Endothelial cell of umbilical vein (primary cell): ENCODE measurements around the gene HAUS3. TPM values are rescaled to one million over a fixed set of nuclear protein-coding genes. Genes with fewer than 3 reads are reported as not detected.

Experiments used
- BruUV-seq: library from RNA; stranded (reverse); fragments of 400-500 nt; replicated peaks from 2 replicates; lab custom pipeline; 2021; lab: Mats Ljungman, UMichigan
- CTCF ChIA-PET: fragments of 300-600, 350-600 bp; sonication (Branson Sonifier 250); formaldehyde crosslinking; loops from one replicate; lab custom pipeline; 2021; ENCODE audit warnings: antibody characterized with exemption, inconsistent platforms; lab: Charles Lee
- POLR2A ChIA-PET: fragments of 300-600, 350-600 bp; sonication (Branson Sonifier 250); formaldehyde crosslinking; loops from one replicate; lab custom pipeline; 2021; ENCODE audit warnings: antibody characterized with exemption, inconsistent platforms; lab: Charles Lee
- DNase-seq: peaks from one replicate; pipeline ENCODE4 v3.0.0-alpha.2; 2011; ENCODE audit warnings: low read depth, low spot score
- FAIRE-seq: peaks from 2 replicates; lab custom pipeline; 2011; peaks lifted over from hg19 to GRCh38; lab: Jason Lieb, UNC
- H2AFZ ChIP-seq: 2 replicates; pipeline ENCODE4 v1.6.0; 2012; ENCODE audit warnings: low read depth, low read length, control low read depth, inconsistent platforms
- H3K27ac ChIP-seq: 2 replicates; pipeline ENCODE4 v1.5.1; 2011; ENCODE audit warnings: low read depth, mild to moderate bottlenecking, control low read depth, low read length, moderate library complexity; ENCODE audit not compliant: insufficient read depth
- H3K27me3 ChIP-seq, 2 experiments: 2 replicates each; pipeline versions ENCODE4 v1.6.0 to v1.6.1; 2011; ENCODE audit warnings: low read length in 2 of 2, mixed read lengths in 1 of 2; ENCODE audit not compliant: control insufficient read depth in 2 of 2, insufficient read depth in 2 of 2
- H3K36me3 ChIP-seq, 2 experiments: 2 replicates in 1 of 2; 3 replicates in 1 of 2; pipeline ENCODE4 v1.5.1; 2011; ENCODE audit warnings: low read length in 2 of 2, mild to moderate bottlenecking in 1 of 2, moderate library complexity in 1 of 2; ENCODE audit not compliant: control insufficient read depth in 2 of 2, insufficient read depth in 2 of 2; ENCODE audit errors: extremely low read depth in 1 of 2
- H3K4me1 ChIP-seq: 3 replicates; pipeline ENCODE4 v1.5.1; 2011; ENCODE audit warnings: mild to moderate bottlenecking, low read length; ENCODE audit not compliant: control insufficient read depth, insufficient read depth; ENCODE audit errors: extremely low read depth
- H3K4me2 ChIP-seq: 2 replicates; pipeline ENCODE4 v1.6.1; 2011; ENCODE audit warnings: low read length, control low read depth, mixed read lengths; ENCODE audit not compliant: insufficient read depth
- H3K4me3 ChIP-seq, 3 experiments: fragments of 200-600 bp in 1 of 3; sonication (generic), shearing (Covaris generic) in 1 of 3; replicated peaks in 1 of 3; 2 replicates each; pipeline ENCODE4 v1.5.1; 2011 to 2016; ENCODE audit warnings: control low read depth in 3 of 3, low read length in 3 of 3, mild to moderate bottlenecking in 2 of 3, inconsistent platforms in 1 of 3, low read depth in 1 of 3, moderate library complexity in 1 of 3; ENCODE audit not compliant: insufficient read depth in 1 of 3
- H3K79me2 ChIP-seq: 2 replicates; pipeline ENCODE4 v1.6.0; 2012; ENCODE audit warnings: low read length, inconsistent platforms; ENCODE audit not compliant: control insufficient read depth, insufficient read depth
- H3K9ac ChIP-seq: replicated peaks from 2 replicates; pipeline ENCODE3; 2011; ENCODE audit warnings: low read length, control low read depth; ENCODE audit not compliant: insufficient read depth; ENCODE audit errors: extremely low read depth
- H3K9me1 ChIP-seq: replicated peaks from 3 replicates; pipeline ENCODE4 v1.6.0; 2011; ENCODE audit warnings: mild to moderate bottlenecking, low read length; ENCODE audit not compliant: control insufficient read depth, insufficient read depth; ENCODE audit errors: extremely low read depth
- H3K9me3 ChIP-seq: replicated peaks from 2 replicates; pipeline ENCODE4 v1.5.1; 2012; ENCODE audit warnings: low read length, inconsistent platforms; ENCODE audit not compliant: control insufficient read depth, insufficient read depth
- H4K20me1 ChIP-seq: replicated peaks from 2 replicates; pipeline ENCODE3; 2011; ENCODE audit warnings: mild to moderate bottlenecking, low read length; ENCODE audit not compliant: control insufficient read depth, insufficient read depth; ENCODE audit errors: extremely low read depth
- EZH2 ChIP-seq: IDR thresholded peaks from 2 replicates; pipeline ENCODE4 v1.6.1; 2012; ENCODE audit warnings: borderline replicate concordance, low read depth, mild to moderate bottlenecking, moderate library complexity, low read length, inconsistent platforms; ENCODE audit not compliant: severe bottlenecking
- FOS ChIP-seq: IDR thresholded peaks from 2 replicates; pipeline ENCODE4 v1.6.1; 2011; ENCODE audit warnings: mild to moderate bottlenecking, low read length, moderate library complexity, borderline replicate concordance; ENCODE audit not compliant: insufficient read depth
- GATA2 ChIP-seq: IDR thresholded peaks from 2 replicates; pipeline ENCODE4 v1.7.0; 2011; ENCODE audit warnings: low read depth, mild to moderate bottlenecking, moderate library complexity, mixed read lengths, low read length; ENCODE audit not compliant: insufficient read length, insufficient read depth
- JUN ChIP-seq: IDR thresholded peaks from 2 replicates; pipeline ENCODE4 v1.6.1; 2011; ENCODE audit warnings: borderline replicate concordance, low read depth; ENCODE audit not compliant: insufficient read length, insufficient read depth
- MAX ChIP-seq: IDR thresholded peaks from 2 replicates; pipeline ENCODE4 v1.6.1; 2011; ENCODE audit not compliant: insufficient read depth, insufficient read length
- MYC ChIP-seq: IDR thresholded peaks from one replicate; pipeline ENCODE4 v1.6.1; 2011; ENCODE audit warnings: mild to moderate bottlenecking, low read depth, low read length
- POLR2A ChIP-seq: IDR thresholded peaks from 2 replicates; pipeline ENCODE4 v1.6.1; 2012; ENCODE audit warnings: low read depth, mild to moderate bottlenecking, control low read depth, low read length
- POLR2AphosphoS5 ChIP-seq: IDR thresholded peaks from 2 replicates; pipeline ENCODE4 v1.6.1; 2012; ENCODE audit warnings: low read depth, mild to moderate bottlenecking, control low read depth, low read length, moderate library complexity; ENCODE audit not compliant: insufficient read depth
- dilution Hi-C: fragments of 300-500 bp; cut with MboI; formaldehyde crosslinking; loops from one replicate; pipeline ENCODE4 v1.15.0; 2019; ENCODE audit warnings: low sequenced_read_pairs; ENCODE audit not compliant: extremely low pct_ligation_motif_present
- intact Hi-C: fragments of 100-400 bp; cut with micrococcal nuclease; formaldehyde crosslinking; loops from one replicate; pipeline ENCODE4 v1.10.0; 2022
- polyA plus RNA-seq, 4 experiments: library from polyadenylated mRNA; depleted of rRNA in 3 of 4; stranded (reverse) in 3 of 4; unstranded in 1 of 4; fragments of >200 nt; gene quantifications; 2 replicates each; pipeline versions ENCODE4 v1.2.1 to v1.2.3, GENCODE V29; 2011 to 2012; ENCODE audit warnings: missing spikeins in 1 of 4
- total RNA-seq: library from RNA; stranded (reverse); gene quantifications from 2 replicates; pipeline ENCODE4 v1.2.3, GENCODE V29; 2021
- TF ChIP-seq, protein P1 (sequence below), 2 donors: IDR thresholded peaks; 1 replicate in 1 of 2; 2 replicates in 1 of 2; pipeline ENCODE4 v1.5.1; 2011; ENCODE audit warnings: low read length in 2 of 2, mild to moderate bottlenecking in 2 of 2, moderate library complexity in 2 of 2, control low read depth in 1 of 2, inconsistent platforms in 1 of 2, low read depth in 1 of 2; ENCODE audit not compliant: insufficient read depth in 1 of 2; ENCODE audit errors: extremely low read depth in 1 of 2

HAUS3 gene
- total and polyA plus RNA-seq, 2 donors (not counting 3 experiments of a cell fraction or from before 2014, with no cell fraction given), result 4.4 to 15.9 TPM

DNA sequence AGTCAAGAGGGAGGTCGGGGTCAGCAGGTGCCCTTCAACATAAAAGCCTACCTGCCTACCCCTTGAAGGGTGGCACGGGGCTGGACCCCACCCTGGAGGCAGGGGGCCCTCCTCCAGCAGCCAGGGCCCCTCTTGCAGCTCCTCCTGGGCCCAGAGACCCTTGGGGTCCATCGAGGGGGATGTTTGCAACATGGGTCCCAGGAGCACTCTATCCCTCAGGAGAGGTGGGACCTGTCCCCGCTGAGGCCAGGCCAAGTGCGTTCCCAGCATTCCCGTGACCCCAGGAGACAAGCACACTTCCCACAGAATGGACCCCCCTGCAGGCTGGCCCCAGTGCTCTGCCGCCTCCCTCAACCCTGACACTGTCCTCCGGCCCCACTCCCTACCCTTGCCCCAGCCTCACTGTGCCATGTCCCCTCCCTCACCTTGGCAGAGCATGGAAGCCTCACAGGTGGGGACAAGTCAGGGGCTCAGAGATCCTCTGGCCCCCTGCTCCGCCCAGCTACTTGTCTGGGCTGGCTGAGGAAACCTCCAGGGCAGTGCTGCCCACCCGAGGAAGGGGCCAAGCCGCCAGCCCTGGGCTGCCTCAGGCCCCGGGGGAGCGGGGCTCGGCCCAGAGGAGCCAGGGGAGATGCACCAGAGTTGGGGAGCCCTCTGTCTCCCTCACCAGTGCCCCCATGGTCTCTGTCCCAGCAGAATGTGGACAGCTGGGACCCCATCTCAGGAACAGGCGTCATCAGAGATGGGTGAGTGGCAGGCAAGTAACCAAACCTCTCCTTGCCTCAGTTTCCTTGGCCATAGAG, 17.8 kb upstream of the HAUS3 start:
- no peak for TF ChIP-seq JUN
- TF ChIP-seq GATA2, result no peak
- TF ChIP-seq MAX, result no peak
- TF ChIP-seq, protein P1, sequence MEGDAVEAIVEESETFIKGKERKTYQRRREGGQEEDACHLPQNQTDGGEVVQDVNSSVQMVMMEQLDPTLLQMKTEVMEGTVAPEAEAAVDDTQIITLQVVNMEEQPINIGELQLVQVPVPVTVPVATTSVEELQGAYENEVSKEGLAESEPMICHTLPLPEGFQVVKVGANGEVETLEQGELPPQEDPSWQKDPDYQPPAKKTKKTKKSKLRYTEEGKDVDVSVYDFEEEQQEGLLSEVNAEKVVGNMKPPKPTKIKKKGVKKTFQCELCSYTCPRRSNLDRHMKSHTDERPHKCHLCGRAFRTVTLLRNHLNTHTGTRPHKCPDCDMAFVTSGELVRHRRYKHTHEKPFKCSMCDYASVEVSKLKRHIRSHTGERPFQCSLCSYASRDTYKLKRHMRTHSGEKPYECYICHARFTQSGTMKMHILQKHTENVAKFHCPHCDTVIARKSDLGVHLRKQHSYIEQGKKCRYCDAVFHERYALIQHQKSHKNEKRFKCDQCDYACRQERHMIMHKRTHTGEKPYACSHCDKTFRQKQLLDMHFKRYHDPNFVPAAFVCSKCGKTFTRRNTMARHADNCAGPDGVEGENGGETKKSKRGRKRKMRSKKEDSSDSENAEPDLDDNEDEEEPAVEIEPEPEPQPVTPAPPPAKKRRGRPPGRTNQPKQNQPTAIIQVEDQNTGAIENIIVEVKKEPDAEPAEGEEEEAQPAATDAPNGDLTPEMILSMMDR (IDR thresholded peaks at IDR 0.05; ENCODE audit: extremely low read depth in 1 of 2, insufficient read depth in 1 of 2, low read depth in 1 of 2, low read length in 2 of 2), result no peak
- no peak for TF ChIP-seq EZH2
- no peak for TF ChIP-seq FOS
- no peak for TF ChIP-seq POLR2A
- TF ChIP-seq POLR2AphosphoS5, result no peak
- no peak for TF ChIP-seq MYC
- Histone ChIP-seq H3K9ac (no peak overlapping the region), H3K4me1 (peaks cover 26% of the 10 kb centered on the region), H2AFZ (no peak overlapping the region), H3K9me1 (no peaks in the 10 kb centered on the region), H3K4me2 (peak overlapping the region; percentile 75), H3K27me3 (no peaks in the 10 kb centered on the region), H3K9me3 (no peaks in the 10 kb centered on the region), H3K79me2 (peaks cover 15% of the 10 kb centered on the region), H3K36me3 (peaks cover 0 to 22% of the 10 kb centered on the region in 2 experiments), H3K4me3 (no peak overlapping the region), H3K27ac (no peak overlapping the region), H4K20me1 (no peaks in the 10 kb centered on the region)
- intact Hi-C loops (no loop called here), dilution Hi-C loops (no loop called here)
- CTCF ChIA-PET, result interaction anchor here (1.3 kb wide), 1 partner anchor 40 kb away, joined by 3 read pairs; no protein-coding TSS in a partner anchor
- no TSS peak for BruUV-seq
- FAIRE-seq, result no peak
- POLR2A ChIA-PET, result no interaction called here
- DNase-seq, result no peak
